Measurements from ENCODE around the gene VCAN.
"Not testable (repeated sequence)": the region's sequence is repeated elsewhere in the genome, so short reads cannot be mapped to it uniquely, and the experiment has no call there.

The VCAN gene

GRCh38 chr5:83430130-83431010, 41.2 kb upstream of the VCAN start:
- Histone ChIP-seq H3K4me3 (no peak overlapping the region), H3K36me3 (no peaks in the 10 kb centered on the region), H3K4me1 (peaks cover 0 to 12% (median 3%) of the 10 kb centered on the region in 4 donors), H3K9me3 (no peaks in the 10 kb centered on the region), H3K27me3 (no peaks in the 10 kb centered on the region), H3K27ac (no peak overlapping the region)
- TF ChIP-seq CTCF (IDR thresholded peaks at IDR 0.05) = peak; percentile 66 to 80
- intact Hi-C loops (cut with DNase I; ENCODE audit: low total_unique reads) = no loop called here
- peak; percentile 55 to 70 for DNase-seq

- TF ChIP-seq CTCF (IDR thresholded peaks at IDR 0.05) = no peak
- intact Hi-C loops (cut with DNase I; ENCODE audit: low total_unique reads) = no loop called here
- Histone ChIP-seq H3K9me3 (no peaks in the 10 kb centered on the region), H3K27me3 (no peaks in the 10 kb centered on the region), H3K4me3 (no peak overlapping the region), H3K36me3 (no peaks in the 10 kb centered on the region), H3K4me1 (peaks cover 0 to 14% (median 3%) of the 10 kb centered on the region in 4 donors), H3K27ac (no peak overlapping the region)
- DNase-seq = no peak
These were observed 37.7 kb upstream of the VCAN start for GRCh38 chr5:83433891-83434290.

GRCh38 chr5:83434946-83435345, 36.6 kb upstream of the VCAN start:
- H3K27me3 ChIP-seq = no peaks in the 10 kb centered on the region
- no peak for DNase-seq
- intact Hi-C loops (cut with DNase I; ENCODE audit: low total_unique reads) = no loop called here

GRCh38 chr5:83436276-83436675, 35.3 kb upstream of the VCAN start:
- no peaks in the 10 kb centered on the region for H3K36me3 ChIP-seq
- H3K27me3 ChIP-seq = no peaks in the 10 kb centered on the region
- H3K4me1 ChIP-seq = peaks cover 0 to 14% (median 3%) of the 10 kb centered on the region in 4 donors
- H3K4me3 ChIP-seq = no peak overlapping the region
- intact Hi-C loops (cut with DNase I; ENCODE audit: low total_unique reads) = no loop called here
- no peaks in the 10 kb centered on the region for H3K9me3 ChIP-seq
- no peak overlapping the region for H3K27ac ChIP-seq
- no peak for DNase-seq
- TF ChIP-seq CTCF (IDR thresholded peaks at IDR 0.05) = no peak

More at GRCh38 chr5:83434946-83435345, 36.6 kb upstream of the VCAN start:
- no peaks in the 10 kb centered on the region for H3K36me3 ChIP-seq
- no peak for TF ChIP-seq CTCF (IDR thresholded peaks at IDR 0.05)
- H3K27ac ChIP-seq = peak overlapping the region; percentile 26 to 62
- no peak overlapping the region for H3K4me3 ChIP-seq
- H3K9me3 ChIP-seq = no peaks in the 10 kb centered on the region
- H3K4me1 ChIP-seq = peaks cover 0 to 14% (median 3%) of the 10 kb centered on the region in 4 donors

GRCh38 chr5:83437697-83438096, 33.8 kb upstream of the VCAN start:
- H3K4me1 ChIP-seq = peaks cover 0 to 14% (median 3%) of the 10 kb centered on the region in 4 donors
- H3K36me3 ChIP-seq; H3K27me3 ChIP-seq; H3K27ac ChIP-seq; H3K9me3 ChIP-seq; DNase-seq; H3K4me3 ChIP-seq; intact Hi-C loops (cut with DNase I; ENCODE audit: low total_unique reads): not testable (repeated sequence)

- TF ChIP-seq CTCF (IDR thresholded peaks at IDR 0.05) = no peak
- Histone ChIP-seq H3K4me1 (no peaks in the 10 kb centered on the region), H3K27me3 (no peaks in the 10 kb centered on the region), H3K9me3 (no peaks in the 10 kb centered on the region), H3K4me3 (no peak overlapping the region), H3K27ac (no peak overlapping the region), H3K36me3 (no peaks in the 10 kb centered on the region)
- no peak for DNase-seq
- intact Hi-C loops (cut with DNase I; ENCODE audit: low total_unique reads) = no loop called here
These were observed 30.7 kb upstream of the VCAN start for GRCh38 chr5:83440826-83441225.
